NCI-H460 (cell line): ENCODE measurements around the gene PCDH9. TPM values are rescaled to one million over a fixed set of nuclear protein-coding genes. Genes with fewer than 3 reads are reported as not detected.
A peak's percentile ranks its signal among the peaks of the same experiment; 100 is the strongest.

Experiments
- DNase-seq: peaks from one replicate; pipeline ENCODE4 v3.0.0-alpha.2; 2016; ENCODE audit warnings: low read depth; ENCODE audit errors: extremely low read depth
- polyA plus RNA-seq: library from polyadenylated mRNA; depleted of rRNA; stranded (reverse); fragments of >200 nt; gene quantifications from 2 replicates; pipeline ENCODE4 v1.2.3, GENCODE V29; 2014; cell fraction: nucleus; rRNA removed
- total RNA-seq: library from RNA; depleted of rRNA; stranded (reverse); fragments of >200 nt; shearing (Covaris generic); gene quantifications from 2 replicates; pipeline ENCODE4 v1.2.3, GENCODE V29; 2014; rRNA removed

Gene PCDH9, protein sequence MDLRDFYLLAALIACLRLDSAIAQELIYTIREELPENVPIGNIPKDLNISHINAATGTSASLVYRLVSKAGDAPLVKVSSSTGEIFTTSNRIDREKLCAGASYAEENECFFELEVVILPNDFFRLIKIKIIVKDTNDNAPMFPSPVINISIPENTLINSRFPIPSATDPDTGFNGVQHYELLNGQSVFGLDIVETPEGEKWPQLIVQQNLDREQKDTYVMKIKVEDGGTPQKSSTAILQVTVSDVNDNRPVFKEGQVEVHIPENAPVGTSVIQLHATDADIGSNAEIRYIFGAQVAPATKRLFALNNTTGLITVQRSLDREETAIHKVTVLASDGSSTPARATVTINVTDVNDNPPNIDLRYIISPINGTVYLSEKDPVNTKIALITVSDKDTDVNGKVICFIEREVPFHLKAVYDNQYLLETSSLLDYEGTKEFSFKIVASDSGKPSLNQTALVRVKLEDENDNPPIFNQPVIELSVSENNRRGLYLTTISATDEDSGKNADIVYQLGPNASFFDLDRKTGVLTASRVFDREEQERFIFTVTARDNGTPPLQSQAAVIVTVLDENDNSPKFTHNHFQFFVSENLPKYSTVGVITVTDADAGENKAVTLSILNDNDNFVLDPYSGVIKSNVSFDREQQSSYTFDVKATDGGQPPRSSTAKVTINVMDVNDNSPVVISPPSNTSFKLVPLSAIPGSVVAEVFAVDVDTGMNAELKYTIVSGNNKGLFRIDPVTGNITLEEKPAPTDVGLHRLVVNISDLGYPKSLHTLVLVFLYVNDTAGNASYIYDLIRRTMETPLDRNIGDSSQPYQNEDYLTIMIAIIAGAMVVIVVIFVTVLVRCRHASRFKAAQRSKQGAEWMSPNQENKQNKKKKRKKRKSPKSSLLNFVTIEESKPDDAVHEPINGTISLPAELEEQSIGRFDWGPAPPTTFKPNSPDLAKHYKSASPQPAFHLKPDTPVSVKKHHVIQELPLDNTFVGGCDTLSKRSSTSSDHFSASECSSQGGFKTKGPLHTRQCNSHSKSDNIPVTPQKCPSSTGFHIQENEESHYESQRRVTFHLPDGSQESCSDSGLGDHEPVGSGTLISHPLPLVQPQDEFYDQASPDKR (N-terminal part only)
- total RNA-seq = 2.8 and 3.0 TPM in 2 replicates
- polyA plus RNA-seq = 0.41 and 1.0 TPM in 2 replicates

DNA sequence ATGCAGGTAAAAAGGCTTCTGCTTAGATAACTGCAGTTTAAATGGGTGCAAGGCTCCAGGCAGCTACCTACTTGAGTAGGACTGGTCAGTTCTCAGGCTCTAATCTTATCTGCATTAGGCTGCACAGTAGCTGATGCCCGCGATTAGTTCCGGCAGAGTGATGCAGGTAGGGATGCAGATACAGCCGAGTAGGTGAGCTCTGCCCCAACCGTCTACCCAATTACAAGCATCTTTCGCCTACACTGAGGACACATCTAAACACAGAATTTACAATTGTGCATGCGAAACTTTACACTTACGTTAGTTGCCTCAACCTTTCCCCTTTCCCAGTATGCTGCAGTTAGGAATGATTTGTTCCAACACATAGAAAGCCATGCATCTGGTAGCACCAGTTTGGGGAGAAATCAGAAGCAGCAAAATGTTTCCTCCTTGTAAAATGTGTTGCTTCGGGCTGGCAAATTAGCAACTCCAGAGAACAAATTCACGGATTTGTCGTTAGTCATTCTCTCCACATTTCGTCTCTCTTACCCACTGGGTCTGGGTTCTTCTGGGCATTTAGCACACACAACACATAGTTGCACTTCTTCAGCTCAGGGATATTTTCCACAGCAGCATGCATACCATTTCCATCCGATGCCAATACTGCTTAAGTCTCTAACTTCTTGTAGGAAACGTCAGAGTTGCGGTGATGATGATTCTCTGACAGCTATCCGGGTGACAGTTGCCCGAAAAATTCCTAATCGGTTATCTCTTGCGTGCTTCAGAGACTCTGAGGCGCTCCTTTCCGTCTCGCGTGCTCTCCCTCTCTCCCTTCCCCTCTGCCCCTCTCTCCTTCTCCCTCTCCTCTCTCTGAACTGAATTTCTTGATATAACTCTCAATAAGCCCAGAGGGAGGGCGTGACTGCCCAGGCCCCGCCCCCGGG, at the start of gene PCDH9:
Gene PCDH9, minus strand, starts transcription at position 856 of the 923 bp plus-strand sequence. CDS start 1,896 bp downstream, outside the sequence.
- DNase-seq = no peak

DNA sequence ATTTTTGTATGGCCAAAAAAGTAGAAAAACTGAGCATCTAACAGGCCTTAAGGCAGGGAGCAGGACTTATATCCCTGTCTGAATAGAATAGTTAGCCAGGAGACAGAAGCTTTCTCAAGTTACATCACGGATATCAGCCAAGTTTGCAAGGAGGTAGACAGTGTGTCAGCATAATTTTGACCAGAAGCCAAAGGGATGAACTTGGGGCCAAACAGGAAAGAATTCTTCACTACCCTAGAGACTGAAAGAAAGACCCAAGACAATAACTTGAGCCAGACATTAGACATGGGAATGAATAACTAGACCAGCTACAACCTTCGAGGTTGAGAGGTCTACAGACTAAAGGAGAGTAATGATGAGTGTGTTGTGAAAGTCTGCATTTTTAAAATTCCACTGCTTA, 48.1 kb upstream of the PCDH9 start:
- no peak for DNase-seq

DNA sequence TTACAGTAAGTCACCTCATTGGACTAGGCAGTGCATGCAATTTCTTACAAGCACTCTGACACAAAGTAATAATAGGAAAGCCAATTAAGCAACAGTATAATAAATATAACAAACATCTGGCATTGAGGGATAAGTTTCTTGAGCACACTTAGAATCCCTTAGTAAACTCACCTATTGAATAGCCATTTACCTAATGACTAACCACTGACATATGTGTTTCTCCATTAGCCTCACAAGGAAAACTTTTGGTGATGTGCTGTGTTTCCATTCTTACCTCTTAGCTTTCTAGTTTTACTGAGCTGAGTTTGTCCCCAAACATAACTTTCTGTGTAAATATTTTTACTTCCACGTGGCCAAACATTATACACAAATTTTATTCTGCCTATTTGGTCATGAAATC, 47.4 kb upstream of the PCDH9 start:
- DNase-seq = no peak

DNA sequence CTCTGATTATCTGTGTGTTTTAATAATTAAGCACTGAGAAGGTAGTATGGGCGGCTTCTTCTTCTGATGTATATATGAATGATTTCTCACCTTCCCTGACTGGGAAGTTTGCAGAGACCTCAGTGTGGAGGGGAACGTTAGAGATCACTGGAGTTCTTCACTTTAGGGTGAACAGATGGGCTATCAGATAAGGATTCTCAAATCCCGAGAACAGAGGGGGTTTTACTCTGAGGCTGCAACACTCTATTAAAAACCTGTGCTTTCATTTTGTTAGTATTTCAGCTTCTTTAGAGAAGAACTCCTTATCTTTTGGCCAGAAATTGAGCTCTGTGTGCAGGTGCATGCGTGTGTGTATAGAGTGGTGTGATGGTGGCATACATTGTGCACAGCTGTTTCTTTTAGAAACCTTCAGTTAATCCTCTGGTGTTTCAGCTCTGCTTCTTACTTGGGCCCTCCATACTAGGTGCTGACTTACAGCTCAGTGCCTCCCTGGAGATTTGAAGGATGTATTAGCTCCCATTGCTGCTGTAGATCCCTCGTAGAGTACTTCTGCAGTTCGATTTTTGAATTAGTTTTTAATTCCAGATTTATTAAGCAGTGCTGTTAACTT, 45.3 kb upstream of the PCDH9 start:
- no peak for DNase-seq

DNA sequence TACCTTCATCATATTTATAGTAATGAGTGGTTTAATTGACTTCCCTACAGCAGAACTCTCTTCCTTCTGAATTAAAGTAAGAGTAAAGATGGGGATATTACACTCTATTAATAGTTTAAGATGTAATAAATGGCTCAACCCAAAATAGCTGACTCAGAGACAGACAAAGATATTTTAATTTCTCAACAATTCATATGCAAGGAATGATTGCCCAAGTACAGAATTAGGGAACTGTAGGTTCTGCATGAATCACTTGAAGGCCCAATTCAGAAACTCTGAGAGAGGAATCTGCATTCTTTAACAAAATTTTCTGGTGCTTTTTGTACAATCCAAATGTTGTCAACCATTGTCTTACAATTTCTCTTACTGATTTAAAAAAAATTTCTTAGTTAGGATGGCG, 42.9 kb upstream of the PCDH9 start:
- no peak for DNase-seq

DNA sequence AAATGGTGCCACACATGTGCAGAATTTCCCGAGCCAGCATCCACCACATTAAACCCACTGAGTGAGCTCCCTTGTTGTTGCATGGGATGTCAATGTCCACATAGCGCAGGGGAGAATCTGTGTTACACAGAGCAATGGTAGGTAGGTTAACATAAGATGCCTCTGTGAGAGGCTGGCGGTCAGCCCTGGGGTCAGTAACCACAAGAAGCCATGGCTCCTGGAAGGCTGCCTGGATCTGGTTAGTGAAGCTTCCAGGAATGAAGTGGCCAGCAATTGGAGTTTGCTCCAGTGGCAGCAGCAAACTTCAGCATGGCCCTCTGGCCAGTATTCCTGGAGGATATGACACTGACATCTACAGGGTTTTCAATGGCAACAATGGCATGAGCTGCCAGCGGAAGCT, 37.0 kb upstream of the PCDH9 start:
- no peak for DNase-seq

DNA sequence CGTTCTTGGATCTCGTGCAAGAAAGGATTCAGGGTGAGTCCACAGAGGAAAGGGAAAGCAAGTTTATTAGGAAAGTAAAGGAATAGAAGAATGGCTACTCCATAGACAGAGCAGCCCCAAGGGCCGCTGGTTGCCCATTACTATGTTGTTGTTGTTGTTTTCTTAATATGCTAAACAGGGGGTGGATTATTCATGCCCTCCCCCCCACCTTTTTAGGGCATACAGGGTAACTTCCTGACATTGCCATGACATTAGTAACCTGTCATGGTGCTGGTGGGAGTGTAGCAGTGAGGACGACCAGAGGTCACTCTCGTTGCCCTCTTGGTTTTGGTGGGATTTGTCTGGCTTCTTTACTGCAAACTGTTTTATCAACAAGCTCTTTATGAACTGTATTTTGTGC, 29.1 kb upstream of the PCDH9 start:
- DNase-seq = no peak

DNA sequence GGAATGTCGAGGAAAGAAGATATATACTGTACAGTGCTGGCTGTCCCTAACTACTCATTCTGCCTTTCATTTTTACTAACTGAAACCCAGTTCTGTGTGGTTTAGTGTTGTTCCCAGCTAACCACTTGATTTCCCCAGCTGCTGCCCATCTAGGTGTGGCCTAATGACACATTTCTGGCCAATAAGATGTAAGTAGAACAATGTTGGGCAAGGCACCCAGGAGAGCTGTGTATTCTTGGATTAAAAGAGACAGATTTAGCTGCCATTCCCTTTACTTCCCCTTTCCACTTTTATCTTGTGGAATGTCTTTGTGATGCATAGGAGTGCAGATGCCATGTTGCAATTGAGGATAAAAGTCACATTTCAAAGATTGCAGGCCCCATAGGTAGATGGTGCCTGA, 28.3 kb upstream of the PCDH9 start:
- no peak for DNase-seq

DNA sequence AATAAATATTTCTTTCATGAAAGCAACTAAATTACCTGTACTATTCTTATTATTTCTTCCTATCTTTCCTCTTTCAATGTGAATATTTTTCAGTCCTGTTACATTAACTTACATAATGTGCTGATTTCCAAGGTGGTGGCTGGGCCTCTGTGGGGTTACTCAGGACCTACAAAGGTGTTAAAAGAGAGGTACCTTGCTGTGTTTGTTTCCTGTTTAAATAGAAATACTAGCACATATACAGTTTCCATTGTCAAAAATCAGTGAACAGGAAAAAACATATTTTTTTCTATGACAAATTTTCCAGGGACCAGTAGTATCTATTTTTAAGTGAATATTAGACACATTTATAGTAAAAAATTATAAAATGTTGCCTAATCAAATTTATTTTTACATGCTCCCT, 8.7 kb upstream of the PCDH9 start:
- no peak for DNase-seq

DNA sequence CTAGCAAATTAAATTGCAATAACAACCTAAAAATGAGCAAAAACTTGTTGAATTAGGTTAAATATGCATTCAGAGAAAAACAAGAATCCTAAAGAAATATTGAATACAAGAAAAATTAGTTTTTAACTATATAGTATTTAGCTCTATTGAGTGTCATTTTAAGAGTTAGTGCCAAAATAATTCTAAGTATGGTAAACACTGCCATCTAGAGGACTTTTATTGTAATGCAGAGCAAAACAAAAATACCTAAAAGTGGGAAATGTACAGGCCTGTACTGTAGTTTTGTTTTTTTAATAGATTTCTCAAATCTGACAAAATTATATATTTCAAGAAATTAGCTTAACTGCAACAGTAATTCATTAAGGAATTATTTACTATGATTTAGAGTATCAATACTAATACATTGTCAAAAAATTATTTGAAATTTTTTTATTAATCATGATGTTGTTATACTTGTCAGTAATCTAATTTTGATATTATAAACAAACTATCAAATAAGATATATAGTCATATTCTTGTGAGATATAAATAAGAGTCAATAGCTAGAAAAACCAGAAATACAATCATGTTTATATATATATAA, 8.2 kb upstream of the PCDH9 start:
- DNase-seq = peak; percentile 22

DNA sequence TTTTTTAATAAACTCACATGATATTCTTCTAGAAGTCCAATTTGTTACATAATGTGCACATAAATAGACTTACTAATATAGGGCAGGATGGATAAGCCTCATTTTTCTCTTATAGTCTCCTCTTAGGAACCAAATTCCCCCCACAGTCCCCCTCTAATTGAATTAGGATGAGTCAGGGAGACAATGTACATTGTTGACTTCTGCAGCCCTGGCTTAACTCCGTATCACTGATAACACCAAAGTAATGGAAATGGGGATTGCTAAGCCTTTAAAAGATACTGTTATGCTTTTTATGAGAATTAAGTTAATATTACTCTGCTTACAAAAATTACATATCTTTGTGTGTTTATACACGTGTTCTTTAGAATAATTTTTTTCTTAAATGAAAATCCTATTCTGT, 5.1 kb upstream of the PCDH9 start:
- DNase-seq = no peak

DNA sequence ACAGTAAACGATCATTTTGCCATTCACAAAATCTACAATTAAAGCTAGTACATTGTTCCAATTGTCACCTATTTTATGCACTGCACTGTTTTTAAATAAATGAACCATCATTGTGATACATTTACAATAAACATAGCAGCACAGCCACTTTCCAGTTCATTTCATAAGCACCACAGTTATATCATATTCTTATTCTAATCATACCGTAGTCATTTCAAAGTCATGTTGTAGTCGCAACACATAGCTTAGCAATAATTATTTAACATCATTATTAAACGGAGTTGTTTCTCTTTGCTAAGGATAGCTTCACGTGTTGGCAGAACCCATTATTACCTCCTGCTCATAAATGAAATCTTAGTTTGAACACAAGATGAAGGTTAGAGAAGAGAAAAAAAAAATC, 2.2 kb upstream of the PCDH9 start:
- DNase-seq = no peak

DNA sequence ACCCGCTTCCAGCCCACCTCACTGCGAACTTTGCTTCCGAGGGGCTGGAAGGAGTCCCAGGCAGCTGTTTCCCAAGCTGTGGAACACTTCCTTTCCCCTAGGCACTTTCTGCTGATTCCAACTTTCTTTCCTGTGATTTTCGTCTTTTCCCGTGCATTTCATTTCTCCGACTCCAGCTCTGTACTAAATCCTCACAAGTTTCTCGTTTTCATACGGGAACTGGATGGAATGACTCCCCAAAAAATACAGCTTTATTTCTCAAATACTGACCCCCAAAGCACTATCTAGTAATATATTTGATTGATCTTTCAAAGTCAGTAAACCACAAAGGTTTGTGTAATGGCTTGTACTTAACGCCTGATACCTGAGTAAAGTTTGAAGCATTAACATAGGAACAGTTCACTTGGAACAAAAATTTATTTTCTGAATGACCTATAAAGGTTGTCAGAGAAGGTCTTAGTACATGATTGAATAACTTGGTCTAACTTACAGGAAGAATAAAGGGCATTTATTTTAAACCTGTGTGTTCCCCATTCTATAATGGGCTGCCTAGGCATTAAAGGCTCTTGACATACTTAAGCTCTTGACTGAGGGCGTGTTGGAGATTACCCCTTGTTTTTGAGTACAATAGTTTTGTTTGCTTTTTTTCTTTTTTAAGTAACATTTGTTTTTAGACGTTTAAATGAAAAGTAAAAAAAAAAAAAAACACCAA, 1.3 kb upstream of the PCDH9 start:
- no peak for DNase-seq

DNA sequence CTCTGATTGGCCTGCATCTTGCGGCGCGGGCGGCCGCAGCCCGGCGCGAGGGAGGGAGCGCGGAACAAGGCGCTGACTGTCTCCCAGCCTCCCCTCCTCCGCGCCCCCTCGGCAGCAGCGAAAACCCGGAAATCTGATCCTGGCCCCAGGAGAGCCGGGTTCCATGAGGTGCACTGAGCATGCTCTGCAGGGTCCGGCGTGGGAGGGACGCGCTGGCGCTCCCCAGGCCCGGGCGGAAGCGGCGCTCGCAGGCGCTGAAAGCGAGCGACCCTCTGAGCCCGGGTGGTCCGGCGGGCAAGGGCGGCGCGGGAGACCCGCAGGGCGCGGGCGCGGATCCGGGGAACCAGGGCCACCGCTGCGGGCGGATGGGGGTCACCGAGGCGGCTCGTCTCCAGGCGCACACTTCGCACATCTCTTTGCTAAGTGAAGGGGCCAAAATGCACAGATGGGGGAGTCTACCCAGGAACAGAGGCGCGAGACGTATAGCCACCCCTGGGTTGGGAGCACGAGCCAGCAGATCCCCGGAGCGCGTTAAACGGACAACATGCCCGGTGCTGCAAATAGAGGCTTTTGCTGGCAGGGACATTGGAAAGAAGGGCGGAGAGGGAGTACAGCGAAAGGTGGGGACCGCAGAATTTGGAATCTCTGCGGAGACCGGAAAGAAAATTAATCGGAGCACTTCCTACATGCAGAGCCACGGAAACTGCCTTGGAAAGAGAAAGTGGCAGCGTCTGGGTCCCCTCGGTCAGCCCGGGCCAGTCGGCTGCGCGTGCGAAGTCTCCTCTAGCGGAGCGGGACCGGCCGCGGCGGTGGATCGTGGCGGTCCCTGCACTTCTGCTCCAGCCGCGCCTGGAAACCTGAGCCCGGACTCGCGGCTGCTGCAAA, 510 bp upstream of the PCDH9 start:
- DNase-seq = peak; percentile 90

DNA sequence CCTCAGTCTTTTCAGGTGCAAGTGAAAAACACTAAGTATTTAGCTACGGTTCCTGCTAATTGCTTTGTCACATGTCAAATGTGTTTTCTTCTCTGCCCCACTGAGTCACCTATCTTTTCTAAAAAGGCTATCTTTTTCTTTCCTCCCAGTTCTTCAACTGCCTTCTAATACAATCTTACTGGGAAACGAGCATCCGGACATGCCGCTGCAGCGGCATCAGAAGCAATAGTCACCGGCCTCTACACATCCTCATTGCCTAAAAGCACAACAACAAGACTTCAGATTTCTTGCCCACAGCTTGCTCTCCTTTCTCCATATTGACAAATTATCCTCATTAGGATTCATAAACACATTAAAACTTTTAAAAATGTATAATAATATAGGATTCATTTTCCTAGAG, 1.2 kb downstream of the PCDH9 start:
- DNase-seq = no peak

DNA sequence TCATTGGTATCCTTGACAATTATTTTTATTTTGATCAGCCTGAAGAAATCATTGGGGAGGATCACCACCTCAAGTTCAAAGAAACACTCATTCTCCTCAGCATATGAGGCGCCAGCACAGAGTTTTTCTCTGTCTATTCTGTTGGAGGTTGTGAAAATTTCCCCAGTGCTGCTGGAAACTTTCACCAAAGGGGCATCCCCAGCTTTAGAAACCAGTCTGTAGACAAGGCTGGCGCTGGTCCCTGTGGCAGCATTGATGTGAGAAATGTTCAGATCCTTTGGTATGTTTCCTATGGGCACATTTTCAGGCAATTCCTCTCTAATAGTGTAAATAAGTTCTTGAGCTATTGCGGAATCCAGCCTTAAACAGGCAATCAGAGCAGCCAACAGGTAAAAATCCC, 2.1 kb downstream of the PCDH9 start:
- no peak for DNase-seq

DNA sequence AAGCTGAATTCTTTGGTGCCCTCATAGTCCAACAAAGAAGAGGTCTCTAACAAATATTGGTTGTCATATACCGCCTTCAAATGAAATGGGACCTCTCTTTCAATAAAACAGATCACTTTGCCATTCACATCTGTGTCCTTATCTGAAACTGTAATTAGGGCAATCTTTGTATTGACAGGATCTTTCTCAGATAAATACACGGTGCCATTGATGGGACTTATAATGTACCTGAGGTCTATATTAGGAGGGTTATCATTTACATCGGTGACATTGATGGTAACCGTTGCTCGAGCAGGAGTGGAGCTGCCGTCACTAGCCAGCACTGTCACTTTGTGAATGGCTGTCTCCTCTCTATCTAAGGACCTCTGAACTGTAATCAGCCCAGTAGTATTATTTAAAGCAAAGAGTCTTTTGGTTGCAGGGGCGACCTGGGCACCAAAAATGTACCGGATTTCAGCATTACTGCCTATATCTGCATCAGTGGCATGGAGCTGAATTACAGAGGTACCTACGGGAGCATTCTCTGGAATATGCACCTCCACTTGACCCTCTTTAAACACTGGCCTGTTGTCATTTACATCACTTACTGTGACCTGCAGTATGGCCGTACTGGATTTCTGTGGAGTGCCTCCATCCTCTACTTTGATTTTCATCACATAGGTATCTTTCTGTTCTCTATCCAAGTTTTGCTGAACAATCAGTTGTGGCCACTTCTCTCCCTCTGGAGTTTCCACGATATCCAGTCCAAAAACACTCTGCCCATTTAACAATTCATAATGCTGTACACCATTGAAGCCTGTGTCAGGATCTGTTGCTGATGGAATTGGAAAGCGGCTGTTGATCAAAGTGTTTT, 2.8 kb downstream of the PCDH9 start:
- no peak for DNase-seq
